Lung (tissue), 12 donors: ENCODE results near the gene PPP3R1. TPM values are rescaled to one million over a fixed set of nuclear protein-coding genes. Genes with fewer than 3 reads are reported as not detected.

Experiments used
- ATAC-seq: fragments of 200-7000 bp; cut with Tn5 transposase; one replicate; pipeline ENCODE4 v1.9.1; 2020; ENCODE audit warnings: moderate number of reproducible peaks; ENCODE audit not compliant: insufficient read depth, low FRiP score
- DNase-seq, 3 donors: peaks; one replicate each; pipeline ENCODE4 v3.0.0-alpha.2; 2013 to 2017
- H3K27ac ChIP-seq, 2 donors: one replicate each; pipeline ENCODE4 v1.5.1; 2013; ENCODE audit warnings: mild to moderate bottlenecking in 2 of 2, moderate library complexity in 2 of 2, control low read depth in 1 of 2, inconsistent platforms in 1 of 2, low read depth in 1 of 2, low read length in 1 of 2
- H3K27me3 ChIP-seq, 3 donors: one replicate each; pipeline ENCODE4 v1.5.1; 2013; ENCODE audit warnings: low read length in 2 of 3; ENCODE audit not compliant: control insufficient read depth in 3 of 3, insufficient read depth in 3 of 3
- H3K36me3 ChIP-seq, 4 donors: one replicate each; pipeline ENCODE4 v1.5.1; 2013; ENCODE audit warnings: low read length in 4 of 4, mild to moderate bottlenecking in 1 of 4, moderate library complexity in 1 of 4; ENCODE audit not compliant: control insufficient read depth in 4 of 4, insufficient read depth in 4 of 4
- H3K4me1 ChIP-seq, 5 donors: one replicate each; pipeline ENCODE4 v1.5.1; 2013; ENCODE audit warnings: low read length in 5 of 5, mild to moderate bottlenecking in 2 of 5, moderate library complexity in 1 of 5; ENCODE audit not compliant: control insufficient read depth in 5 of 5, insufficient read depth in 5 of 5
- H3K4me3 ChIP-seq: one replicate; pipeline ENCODE4 v1.5.1; 2013; ENCODE audit warnings: mild to moderate bottlenecking, control low read depth, moderate library complexity
- H3K9ac ChIP-seq, 2 donors: one replicate each; pipeline ENCODE4 v1.5.1; 2013; ENCODE audit warnings: low read length in 2 of 2, control low read depth in 1 of 2; ENCODE audit not compliant: insufficient read depth in 1 of 2
- H3K9me3 ChIP-seq, 4 donors: one replicate each; pipeline ENCODE4 v1.5.1; 2013; ENCODE audit warnings: low read length in 3 of 4, mild to moderate bottlenecking in 1 of 4, moderate library complexity in 1 of 4; ENCODE audit not compliant: control insufficient read depth in 4 of 4, insufficient read depth in 3 of 4
- WGBS, 2 donors: extraction: QIAGEN DNeasy Blood & Tissue Kit; methylation state at CpG; one replicate each; pipeline ENCODE4 v1.1.7; 2013; 5-methylcytosine and 5-hydroxymethylcytosine counted together
- polyA plus RNA-seq, 2 donors: library from polyadenylated mRNA; stranded (reverse); fragments of 200-250 nt; gene quantifications; one replicate each; pipeline ENCODE4 v1.2.1, GENCODE V29; 2013
- total RNA-seq, 2 donors: library from RNA; depleted of rRNA in 1 of 2; stranded (reverse); fragments of >200 nt in 1 of 2; gene quantifications; one replicate each; pipeline ENCODE4 v1.2.1, GENCODE V29; 2014 to 2021
- TF ChIP-seq, protein P1 (sequence below): IDR thresholded peaks from 2 replicates; pipeline ENCODE4 v1.5.1; 2012; ENCODE audit warnings: mild to moderate bottlenecking; ENCODE audit errors: control extremely low read depth, extremely low read depth
- donor health status: control.
- donor health status: control.
- donor health status: Bipolar disorder and iron deficiency.
- donor health status: healthy.
- donor health status: DM: yes; HTN: yes; CAD: no.

The PPP3R1 gene
- total and polyA plus RNA-seq, 4 donors, result 20.8 to 69.7 (median 36.8) TPM

DNA sequence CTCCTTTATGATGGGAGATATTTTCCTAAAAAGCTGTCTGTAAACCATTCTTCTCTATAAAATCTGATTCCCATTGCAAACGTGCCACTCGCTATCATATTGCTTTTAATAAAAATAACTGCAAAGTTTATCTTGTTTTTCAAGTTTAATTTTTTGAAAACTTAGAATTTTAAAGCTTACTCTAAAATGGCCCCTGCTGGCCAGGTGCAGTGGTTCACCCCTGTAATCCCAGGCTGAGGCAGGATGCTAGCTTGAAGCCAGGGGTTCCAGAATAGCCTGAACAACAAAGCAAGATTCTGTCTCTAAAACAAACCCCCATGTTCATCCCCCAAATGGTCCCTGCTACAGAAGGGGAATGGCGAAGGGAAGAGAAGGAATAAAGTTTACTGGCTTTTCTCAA is 41.9 kb upstream of the PPP3R1 start:
- WGBS, 2 donors, result 93 to 95% methylated on average over 3 of the region's 3 CpGs
- H3K9ac ChIP-seq, result no peak overlapping the region
- DNase-seq (no peak), ATAC-seq (no peak)
- peaks cover 0 to 28% (median 0%) of the 10 kb centered on the region in 5 donors for H3K4me1 ChIP-seq
- no peaks in the 10 kb centered on the region for H3K9me3 ChIP-seq
- TF ChIP-seq, protein P1, sequence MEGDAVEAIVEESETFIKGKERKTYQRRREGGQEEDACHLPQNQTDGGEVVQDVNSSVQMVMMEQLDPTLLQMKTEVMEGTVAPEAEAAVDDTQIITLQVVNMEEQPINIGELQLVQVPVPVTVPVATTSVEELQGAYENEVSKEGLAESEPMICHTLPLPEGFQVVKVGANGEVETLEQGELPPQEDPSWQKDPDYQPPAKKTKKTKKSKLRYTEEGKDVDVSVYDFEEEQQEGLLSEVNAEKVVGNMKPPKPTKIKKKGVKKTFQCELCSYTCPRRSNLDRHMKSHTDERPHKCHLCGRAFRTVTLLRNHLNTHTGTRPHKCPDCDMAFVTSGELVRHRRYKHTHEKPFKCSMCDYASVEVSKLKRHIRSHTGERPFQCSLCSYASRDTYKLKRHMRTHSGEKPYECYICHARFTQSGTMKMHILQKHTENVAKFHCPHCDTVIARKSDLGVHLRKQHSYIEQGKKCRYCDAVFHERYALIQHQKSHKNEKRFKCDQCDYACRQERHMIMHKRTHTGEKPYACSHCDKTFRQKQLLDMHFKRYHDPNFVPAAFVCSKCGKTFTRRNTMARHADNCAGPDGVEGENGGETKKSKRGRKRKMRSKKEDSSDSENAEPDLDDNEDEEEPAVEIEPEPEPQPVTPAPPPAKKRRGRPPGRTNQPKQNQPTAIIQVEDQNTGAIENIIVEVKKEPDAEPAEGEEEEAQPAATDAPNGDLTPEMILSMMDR, result no peak
- no peak overlapping the region for H3K27ac ChIP-seq
- H3K36me3 ChIP-seq, result no peaks in the 10 kb centered on the region
- H3K4me3 ChIP-seq, result no peak overlapping the region
- no peaks in the 10 kb centered on the region for H3K27me3 ChIP-seq

DNA sequence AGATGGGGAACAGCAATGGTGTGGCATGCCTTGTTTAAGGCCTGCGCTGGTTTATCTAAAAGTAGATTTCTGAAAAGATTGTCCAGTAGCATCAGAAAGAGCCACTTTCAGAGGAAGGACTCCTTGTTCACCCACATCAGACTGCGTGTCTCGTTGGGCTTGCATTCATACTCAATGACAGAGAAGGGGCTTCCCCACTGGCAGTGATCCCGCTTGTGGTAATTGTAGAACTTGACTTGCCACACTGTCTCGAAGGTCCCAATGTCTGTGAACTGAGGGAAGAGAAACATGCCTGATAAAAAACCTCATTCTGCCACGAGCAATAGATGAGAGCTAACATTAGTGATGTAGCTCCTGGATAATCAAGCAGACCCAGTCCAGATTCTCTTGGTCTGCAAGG is 41.4 kb upstream of the PPP3R1 start:
- Histone ChIP-seq H3K9ac (no peak overlapping the region), H3K27me3 (no peaks in the 10 kb centered on the region), H3K4me1 (peaks cover 0 to 30% (median 0%) of the 10 kb centered on the region in 5 donors), H3K4me3 (no peak overlapping the region), H3K27ac (no peak overlapping the region), H3K9me3 (no peaks in the 10 kb centered on the region), H3K36me3 (no peaks in the 10 kb centered on the region)
- ATAC-seq (no peak), DNase-seq (no peak)
- 78% methylated on average over 6 of the region's 6 CpGs for WGBS, 2 donors
- TF ChIP-seq, protein P1, result no peak

DNA sequence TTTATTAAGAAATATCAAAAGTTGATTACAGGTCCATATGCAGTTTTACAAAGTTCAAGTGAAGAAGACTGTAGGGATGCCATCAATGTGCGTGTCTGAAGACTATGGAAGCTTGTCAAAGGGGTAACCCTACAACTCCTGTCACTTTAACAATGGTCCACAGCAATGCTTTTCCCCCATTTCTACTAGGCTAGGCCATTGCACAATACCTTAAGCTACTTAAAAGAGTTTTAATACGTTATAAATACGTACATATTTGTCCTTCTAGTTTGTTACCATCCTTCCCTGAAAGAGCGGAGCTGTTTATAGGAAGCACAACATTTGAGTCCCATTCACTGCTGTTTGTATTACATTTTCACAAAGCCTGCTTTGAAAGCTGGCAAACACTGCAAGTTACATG is 40.7 kb upstream of the PPP3R1 start:
- TF ChIP-seq, protein P1, result no peak
- no peak overlapping the region for H3K9ac ChIP-seq
- H3K4me3 ChIP-seq, result no peak overlapping the region
- ATAC-seq (no peak), DNase-seq (no peak)
- WGBS, 2 donors, result 82 to 88% methylated on average over 4 of the region's 4 CpGs
- no peaks in the 10 kb centered on the region for H3K27me3 ChIP-seq
- no peaks in the 10 kb centered on the region for H3K36me3 ChIP-seq
- no peaks in the 10 kb centered on the region for H3K9me3 ChIP-seq
- H3K27ac ChIP-seq, result no peak overlapping the region
- peaks cover 0 to 37% (median 0%) of the 10 kb centered on the region in 5 donors for H3K4me1 ChIP-seq

DNA sequence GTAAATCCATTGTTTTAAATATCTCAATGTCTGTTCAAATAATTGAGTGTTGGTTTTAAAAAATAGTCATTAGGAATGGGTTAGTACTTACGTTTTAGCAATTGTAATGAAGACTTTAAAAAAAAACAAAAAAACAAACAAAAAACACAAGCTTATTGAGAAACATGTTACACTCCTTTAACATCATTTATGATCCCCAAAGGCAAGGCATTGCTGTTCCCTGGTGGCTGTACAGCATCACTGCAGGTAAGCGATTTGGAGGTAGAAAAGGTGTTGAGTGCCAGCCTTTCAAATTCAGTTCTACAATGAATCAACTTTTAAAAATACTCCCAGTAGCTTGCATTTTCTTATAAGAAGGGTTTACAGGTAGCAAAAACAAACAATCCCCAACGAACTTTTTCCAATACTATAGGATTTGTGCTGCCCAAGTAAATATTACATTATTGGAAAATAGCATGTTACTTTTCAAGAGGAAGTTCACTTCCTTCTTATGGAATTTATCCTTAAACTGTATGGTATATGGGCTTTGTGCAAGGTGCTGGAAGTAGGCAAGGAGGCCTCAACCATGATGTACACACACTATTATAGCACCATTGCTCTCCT is 39.9 kb upstream of the PPP3R1 start:
- 53 to 70% methylated on average over 3 of the region's 3 CpGs for WGBS, 2 donors
- peak; percentile 18 to 54 (median 33) for DNase-seq

More for the DNA sequence above, 39.9 kb upstream of the PPP3R1 start:
- no peak overlapping the region for H3K27ac ChIP-seq
- no peak overlapping the region for H3K4me3 ChIP-seq
- H3K4me1 ChIP-seq, result peaks cover 0 to 44% (median 5%) of the 10 kb centered on the region in 5 donors
- H3K27me3 ChIP-seq, result no peaks in the 10 kb centered on the region
- H3K9me3 ChIP-seq, result no peaks in the 10 kb centered on the region
- ATAC-seq, result no peak
- H3K9ac ChIP-seq, result no peak overlapping the region
- TF ChIP-seq, protein P1, result peak; percentile 17
- no peaks in the 10 kb centered on the region for H3K36me3 ChIP-seq
